K562 (cell line): ENCODE measurements around the gene TSPOAP1. TPM values are rescaled to one million over a fixed set of nuclear protein-coding genes. Genes with fewer than 3 reads are reported as not detected.

Experiments
- ATAC-seq: fragments of 200-7000 bp; cut with Tn5 transposase; 3 replicates; pipeline ENCODE4 v1.9.1; 2020; ENCODE audit warnings: moderate library complexity
- BruUV-seq: library from RNA; stranded (reverse); fragments of 400-500 nt; replicated peaks from 2 replicates; lab custom pipeline; 2021; lab: Mats Ljungman, UMichigan
- CTCF ChIA-PET: fragments of 300-600 bp; formaldehyde crosslinking; extraction: SDS; loops from one replicate; lab custom pipeline; 2021; ENCODE audit warnings: low intra/inter-chr PET ratio; lab: Yijun Ruan, JAX
- POLR2A ChIA-PET: fragments of 300-600, 350-650 bp; sonication (Branson Sonifier 250); formaldehyde crosslinking; extraction: SDS; loops from one replicate; lab custom pipeline; 2021; ENCODE audit warnings: antibody characterized with exemption, inconsistent platforms; lab: Yijun Ruan, JAX
- DNase-seq, 4 experiments: peaks; one replicate each; pipeline versions ENCODE4 v3.0.0 to v3.0.0-alpha.2; 2011 to 2018; ENCODE audit warnings: low spot score in 3 of 4, mixed read lengths in 3 of 4; ENCODE audit errors: extremely low read depth in 1 of 4
- FAIRE-seq: peaks from 2 replicates; lab custom pipeline; 2011; peaks lifted over from hg19 to GRCh38; lab: Jason Lieb, UNC
- H2AFZ ChIP-seq: 2 replicates; pipeline ENCODE4 v1.6.0; 2011; ENCODE audit warnings: low read depth, low read length, control low read depth, inconsistent platforms
- H3K27ac ChIP-seq: fragments of 200-600 bp; 3 replicates; pipeline ENCODE4 v1.8.0; 2011; ENCODE audit warnings: low read depth, mild to moderate bottlenecking, control low read depth, inconsistent platforms, low read length, moderate library complexity, mixed read lengths; ENCODE audit errors: extremely low read depth
- H3K27me3 ChIP-seq, 2 experiments: fragments of 300-600 bp in 1 of 2; 2 replicates in 1 of 2; 3 replicates in 1 of 2; pipeline versions ENCODE4 v1.6.0 to v1.8.0; 2011; ENCODE audit warnings: inconsistent platforms in 2 of 2, low read length in 2 of 2, mild to moderate bottlenecking in 1 of 2, mixed read lengths in 1 of 2, moderate library complexity in 1 of 2; ENCODE audit not compliant: control insufficient read depth in 2 of 2, insufficient read depth in 2 of 2
- H3K36me3 ChIP-seq: fragments of 300-600 bp; 3 replicates; pipeline ENCODE4 v1.8.0; 2011; ENCODE audit warnings: mild to moderate bottlenecking, low read length, inconsistent platforms; ENCODE audit not compliant: control insufficient read depth, insufficient read depth
- H3K4me1 ChIP-seq, 2 experiments: fragments of 200-600 bp in 1 of 2; replicated peaks in 1 of 2; 2 replicates in 1 of 2; 3 replicates in 1 of 2; pipeline versions ENCODE4 v1.5.1 to v1.8.0; 2011; ENCODE audit warnings: inconsistent platforms in 2 of 2, low read length in 2 of 2, mild to moderate bottlenecking in 1 of 2, mixed read lengths in 1 of 2, moderate library complexity in 1 of 2; ENCODE audit not compliant: control insufficient read depth in 2 of 2, insufficient read depth in 2 of 2
- H3K4me2 ChIP-seq: 2 replicates; pipeline ENCODE4 v1.6.1; 2011; ENCODE audit warnings: low read length, control low read depth, inconsistent platforms, mixed read lengths; ENCODE audit not compliant: insufficient read depth
- H3K4me3 ChIP-seq: fragments of 200-600 bp; sonication (generic), shearing (Covaris generic); 2 replicates; pipeline ENCODE4 v1.5.1; 2016; ENCODE audit warnings: control low read depth, inconsistent platforms
- H3K79me2 ChIP-seq: fragments of 200-600 bp; 3 replicates; pipeline ENCODE4 v1.8.0; 2011; ENCODE audit warnings: low read length, inconsistent platforms; ENCODE audit not compliant: control insufficient read depth, insufficient read depth
- H3K9ac ChIP-seq, 2 experiments: 2 replicates each; pipeline versions ENCODE4 v1.6.0 to v1.6.1; 2011; ENCODE audit warnings: low read depth in 2 of 2, low read length in 2 of 2, control low read depth in 1 of 2, inconsistent platforms in 1 of 2, mild to moderate bottlenecking in 1 of 2, mixed read lengths in 1 of 2; ENCODE audit not compliant: insufficient read depth in 1 of 2
- H3K9me1 ChIP-seq: one replicate; pipeline ENCODE4 v1.6.0; 2011; ENCODE audit warnings: inconsistent platforms, mild to moderate bottlenecking, low read length, moderate library complexity; ENCODE audit not compliant: control insufficient read depth, insufficient read depth
- H3K9me3 ChIP-seq: replicated peaks from 2 replicates; pipeline ENCODE4 v1.5.1; 2011; ENCODE audit warnings: low read depth, low read length, inconsistent platforms; ENCODE audit not compliant: control insufficient read depth, insufficient read depth
- H4K20me1 ChIP-seq: replicated peaks from 2 replicates; pipeline ENCODE4 v1.6.1; 2011; ENCODE audit warnings: low read length, inconsistent platforms, mixed read lengths; ENCODE audit not compliant: control insufficient read depth, insufficient read depth
- ARID3A ChIP-seq: IDR thresholded peaks from 2 replicates; pipeline ENCODE4 v1.6.1; 2012; ENCODE audit warnings: low read depth, low read length, improper control_type of control experiment, borderline replicate concordance
- ATF6 ChIP-seq: sonication (generic); formaldehyde crosslinking; IDR thresholded peaks from 2 replicates; pipeline ENCODE4 v1.4.0; 2020; ENCODE audit warnings: mild to moderate bottlenecking, missing genetic modification reagents
- BRCA1 ChIP-seq, 2 experiments: fragments of 450-650 bp in 1 of 2; sonication (generic) in 1 of 2; formaldehyde crosslinking in 1 of 2; IDR thresholded peaks; 2 replicates each; pipeline versions ENCODE4 v1.5.0 to v1.6.1; 2017 to 2020; ENCODE audit warnings: mild to moderate bottlenecking in 1 of 2, missing genetic modification reagents in 1 of 2
- MTA3 ChIP-seq: fragments of 450-650 bp; formaldehyde crosslinking; IDR thresholded peaks from 2 replicates; pipeline ENCODE4 v1.6.1; 2017; ENCODE audit warnings: mild to moderate bottlenecking, borderline replicate concordance
- PCBP2 ChIP-seq: fragments of 200-400 bp; formaldehyde crosslinking; IDR thresholded peaks from 2 replicates; pipeline ENCODE4 v1.6.1; 2018; ENCODE audit warnings: low read length, low read depth, mild to moderate bottlenecking, moderate library complexity; ENCODE audit not compliant: poor library complexity, severe bottlenecking
- RBM14 ChIP-seq: fragments of 200-400 bp; formaldehyde crosslinking; IDR thresholded peaks from 2 replicates; pipeline ENCODE4 v1.6.1; 2018; ENCODE audit warnings: low read depth, mild to moderate bottlenecking, low read length, moderate library complexity, borderline replicate concordance; ENCODE audit not compliant: insufficient read depth
- STAT5A ChIP-seq: IDR thresholded peaks from 2 replicates; pipeline ENCODE4 v1.6.1; 2012; ENCODE audit warnings: low read length, inconsistent platforms, borderline replicate concordance
- TAF15 ChIP-seq: fragments of 200-400 bp; formaldehyde crosslinking; IDR thresholded peaks from 2 replicates; pipeline ENCODE4 v1.6.1; 2017; ENCODE audit warnings: mild to moderate bottlenecking, low read depth, low read length, moderate library complexity
- ZNF551 ChIP-seq: fragments of 250-450 bp; sonication (Bioruptor Pico); IDR thresholded peaks from 2 replicates; pipeline ENCODE4 v1.5.0; 2021; ENCODE audit warnings: mild to moderate bottlenecking, moderate library complexity
- in situ Hi-C: fragments of 300-500 bp; cut with MboI; formaldehyde crosslinking; loops from 4 replicates; pipeline ENCODE4 v1.15.0; 2018; ENCODE audit warnings: inconsistent platforms, mixed read lengths
- intact Hi-C: fragments of 100-400 bp; cut with micrococcal nuclease; formaldehyde crosslinking; loops from 2 replicates; pipeline ENCODE4 v1.14.2; 2022
- polyA plus RNA-seq, 8 experiments: library from polyadenylated mRNA; depleted of rRNA in 4 of 8; stranded (reverse) in 5 of 8; unstranded in 3 of 8; fragments of >200 nt; fragmentation: Nextera tagmentation in 2 of 8; fragmentation: Illumina TruSeq in 1 of 8; extraction: Ambion mirVana in 2 of 8; extraction: Trizol in 1 of 8; gene quantifications; 2 replicates each; pipeline versions ENCODE4 v1.2.1 to v1.2.3, GENCODE V29; 2011 to 2014; ENCODE audit warnings: inconsistent platforms in 1 of 8, missing spikeins in 1 of 8
- total RNA-seq, 7 experiments: library from RNA; depleted of rRNA in 6 of 7; stranded (reverse); fragments of >200 nt in 6 of 7; fragmentation: Illumina TruSeq in 2 of 7; extraction: Trizol in 2 of 7; gene quantifications; 2 replicates each; pipeline versions ENCODE4 v1.2.1 to v1.2.3, GENCODE V29; 2011 to 2021; ENCODE audit warnings: low replicate concordance in 1 of 7
- TF ChIP-seq, protein P1 (sequence below), 2 experiments: fragments of 450-650 bp in 1 of 2; IDR thresholded peaks; 2 replicates each; pipeline ENCODE4 v1.6.1; 2011 to 2017; ENCODE audit warnings: low read depth in 2 of 2, antibody characterized with exemption in 1 of 2, borderline replicate concordance in 1 of 2, low read length in 1 of 2, mild to moderate bottlenecking in 1 of 2, mixed read lengths in 1 of 2; ENCODE audit not compliant: control insufficient read depth in 1 of 2
- TF ChIP-seq, protein P2 (sequence below): fragments of 250-450 bp; sonication (Bioruptor Pico); IDR thresholded peaks from 2 replicates; pipeline ENCODE4 v1.8.0; 2022; ENCODE audit warnings: moderate library complexity, mild to moderate bottlenecking, inconsistent platforms

Gene TSPOAP1
- total and polyA plus RNA-seq, 9 of the 15 experiments (the other 6 are each of a cell fraction or from before 2014, with no cell fraction given): 0.87 to 3.9 (median 1.8) TPM; not detected in 2

GRCh38 chr17:58365185-58365979, 36.8 kb upstream of the TSPOAP1 start:
- Histone ChIP-seq H3K4me2 (no peak overlapping the region), H3K27me3 (no peaks in the 10 kb centered on the region), H3K9ac (peak overlapping the region; percentile 29 to 63; a peak in 3 of 4 replicates), H2AFZ (peak overlapping the region; percentile 72), H3K4me3 (no peak overlapping the region), H3K79me2 (no peaks in the 10 kb centered on the region), H3K27ac (peak overlapping the region; percentile 63), H3K9me1 (peaks cover 3% of the 10 kb centered on the region), H3K4me1 (peaks cover 42 to 44% of the 10 kb centered on the region in 2 experiments), H3K9me3 (no peaks in the 10 kb centered on the region), H4K20me1 (no peaks in the 10 kb centered on the region), H3K36me3 (no peaks in the 10 kb centered on the region)
- FAIRE-seq (no peak), ATAC-seq (peak; percentile 4; the same call in 1 of the 3 replicates), DNase-seq (no peak)
- intact Hi-C loops (no loop called here), in situ Hi-C loops (no loop called here)
- BruUV-seq: no TSS peak
- CTCF ChIA-PET: no interaction called here
- POLR2A ChIA-PET: interaction anchor here (0.6 to 17.7 kb wide), 7 partner anchors 13 to 1421 kb away, joined by 3 to 257 read pairs (median 8); partner anchors contain the start of gene SUPT4H1
- TF ChIP-seq ARID3A: no peak
- TF ChIP-seq TAF15: no peak
- TF ChIP-seq ATF6: no peak
- TF ChIP-seq, protein P1, sequence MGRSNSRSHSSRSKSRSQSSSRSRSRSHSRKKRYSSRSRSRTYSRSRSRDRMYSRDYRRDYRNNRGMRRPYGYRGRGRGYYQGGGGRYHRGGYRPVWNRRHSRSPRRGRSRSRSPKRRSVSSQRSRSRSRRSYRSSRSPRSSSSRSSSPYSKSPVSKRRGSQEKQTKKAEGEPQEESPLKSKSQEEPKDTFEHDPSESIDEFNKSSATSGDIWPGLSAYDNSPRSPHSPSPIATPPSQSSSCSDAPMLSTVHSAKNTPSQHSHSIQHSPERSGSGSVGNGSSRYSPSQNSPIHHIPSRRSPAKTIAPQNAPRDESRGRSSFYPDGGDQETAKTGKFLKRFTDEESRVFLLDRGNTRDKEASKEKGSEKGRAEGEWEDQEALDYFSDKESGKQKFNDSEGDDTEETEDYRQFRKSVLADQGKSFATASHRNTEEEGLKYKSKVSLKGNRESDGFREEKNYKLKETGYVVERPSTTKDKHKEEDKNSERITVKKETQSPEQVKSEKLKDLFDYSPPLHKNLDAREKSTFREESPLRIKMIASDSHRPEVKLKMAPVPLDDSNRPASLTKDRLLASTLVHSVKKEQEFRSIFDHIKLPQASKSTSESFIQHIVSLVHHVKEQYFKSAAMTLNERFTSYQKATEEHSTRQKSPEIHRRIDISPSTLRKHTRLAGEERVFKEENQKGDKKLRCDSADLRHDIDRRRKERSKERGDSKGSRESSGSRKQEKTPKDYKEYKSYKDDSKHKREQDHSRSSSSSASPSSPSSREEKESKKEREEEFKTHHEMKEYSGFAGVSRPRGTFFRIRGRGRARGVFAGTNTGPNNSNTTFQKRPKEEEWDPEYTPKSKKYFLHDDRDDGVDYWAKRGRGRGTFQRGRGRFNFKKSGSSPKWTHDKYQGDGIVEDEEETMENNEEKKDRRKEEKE (IDR thresholded peaks at IDR 0.05; ENCODE audit: borderline replicate concordance in 1 of 2, control insufficient read depth in 1 of 2, low read depth in 2 of 2, low read length in 1 of 2): no peak
- no peak for TF ChIP-seq MTA3
- no peak for TF ChIP-seq STAT5A
- TF ChIP-seq, protein P2, sequence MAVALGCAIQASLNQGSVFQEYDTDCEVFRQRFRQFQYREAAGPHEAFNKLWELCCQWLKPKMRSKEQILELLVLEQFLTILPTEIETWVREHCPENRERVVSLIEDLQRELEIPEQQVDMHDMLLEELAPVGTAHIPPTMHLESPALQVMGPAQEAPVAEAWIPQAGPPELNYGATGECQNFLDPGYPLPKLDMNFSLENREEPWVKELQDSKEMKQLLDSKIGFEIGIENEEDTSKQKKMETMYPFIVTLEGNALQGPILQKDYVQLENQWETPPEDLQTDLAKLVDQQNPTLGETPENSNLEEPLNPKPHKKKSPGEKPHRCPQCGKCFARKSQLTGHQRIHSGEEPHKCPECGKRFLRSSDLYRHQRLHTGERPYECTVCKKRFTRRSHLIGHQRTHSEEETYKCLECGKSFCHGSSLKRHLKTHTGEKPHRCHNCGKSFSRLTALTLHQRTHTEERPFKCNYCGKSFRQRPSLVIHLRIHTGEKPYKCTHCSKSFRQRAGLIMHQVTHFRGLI (CRISPR knock-in tag): no peak
- no peak for TF ChIP-seq ZNF551
- no peak for TF ChIP-seq RBM14
- TF ChIP-seq BRCA1 (IDR thresholded peaks at IDR 0.05): no peak
- TF ChIP-seq BRCA1 (CRISPR knock-in tag; IDR thresholded peaks at IDR 0.05): no peak
- TF ChIP-seq PCBP2: no peak
